Measurements from ENCODE around the gene ADAM12.
"Not testable (repeated sequence)": the region's sequence is repeated elsewhere in the genome, so short reads cannot be mapped to it uniquely, and the experiment has no call there.

The ADAM12 gene

DNA sequence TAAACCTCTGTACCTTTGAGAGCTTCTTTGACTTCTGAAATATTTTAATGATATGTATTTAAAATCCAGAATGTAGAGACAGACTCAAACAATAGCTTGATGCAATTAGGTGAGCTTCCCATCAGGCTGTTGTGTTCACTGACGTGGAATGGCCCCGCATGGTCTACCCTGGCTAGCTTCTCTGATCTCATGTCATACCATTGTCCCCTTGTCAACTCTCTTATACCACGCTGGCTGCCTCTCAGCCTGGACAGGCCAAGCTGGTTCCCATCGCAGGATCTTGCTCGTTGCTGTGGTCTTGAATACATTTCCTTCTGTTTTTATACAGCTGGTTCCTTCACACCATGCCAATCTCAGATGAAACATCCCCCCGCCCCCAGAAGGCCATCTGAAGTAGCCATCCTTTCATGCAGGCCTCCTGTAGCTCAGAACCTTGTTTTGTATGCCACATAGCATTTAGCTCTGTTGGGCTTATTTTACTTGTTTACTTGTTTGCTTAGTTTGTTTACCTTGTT lies 407.7 kb downstream of the ADAM12 start:
- no peak overlapping the region for H3K27ac ChIP-seq (ENCODE audit: low read depth, low read length)
- no peak overlapping the region for H3K4me3 ChIP-seq (ENCODE audit: low read length)
- H3K9me2 ChIP-seq (replicated peaks; ENCODE audit: control insufficient read depth, low read length) = no peaks in the 10 kb centered on the region
- H4K20me1 ChIP-seq (ENCODE audit: control insufficient read depth, insufficient read depth, low read depth, low read length) = no peaks in the 10 kb centered on the region
- no peaks in the 10 kb centered on the region for H3K9me3 ChIP-seq (ENCODE audit: control insufficient read depth, insufficient read depth, low read length)
- no peaks in the 10 kb centered on the region for H3K79me2 ChIP-seq (ENCODE audit: control insufficient read depth, low read length)
- H3K4me2 ChIP-seq (ENCODE audit: low read length) = no peak overlapping the region
- TF ChIP-seq, protein P1, sequence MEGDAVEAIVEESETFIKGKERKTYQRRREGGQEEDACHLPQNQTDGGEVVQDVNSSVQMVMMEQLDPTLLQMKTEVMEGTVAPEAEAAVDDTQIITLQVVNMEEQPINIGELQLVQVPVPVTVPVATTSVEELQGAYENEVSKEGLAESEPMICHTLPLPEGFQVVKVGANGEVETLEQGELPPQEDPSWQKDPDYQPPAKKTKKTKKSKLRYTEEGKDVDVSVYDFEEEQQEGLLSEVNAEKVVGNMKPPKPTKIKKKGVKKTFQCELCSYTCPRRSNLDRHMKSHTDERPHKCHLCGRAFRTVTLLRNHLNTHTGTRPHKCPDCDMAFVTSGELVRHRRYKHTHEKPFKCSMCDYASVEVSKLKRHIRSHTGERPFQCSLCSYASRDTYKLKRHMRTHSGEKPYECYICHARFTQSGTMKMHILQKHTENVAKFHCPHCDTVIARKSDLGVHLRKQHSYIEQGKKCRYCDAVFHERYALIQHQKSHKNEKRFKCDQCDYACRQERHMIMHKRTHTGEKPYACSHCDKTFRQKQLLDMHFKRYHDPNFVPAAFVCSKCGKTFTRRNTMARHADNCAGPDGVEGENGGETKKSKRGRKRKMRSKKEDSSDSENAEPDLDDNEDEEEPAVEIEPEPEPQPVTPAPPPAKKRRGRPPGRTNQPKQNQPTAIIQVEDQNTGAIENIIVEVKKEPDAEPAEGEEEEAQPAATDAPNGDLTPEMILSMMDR (IDR thresholded peaks at IDR 0.05; ENCODE audit: low read depth, low read length, poor library complexity, severe bottlenecking) = no peak
- no peak for TF ChIP-seq EZH2phosphoT487 (IDR thresholded peaks at IDR 0.05; ENCODE audit: borderline replicate concordance, low read length)
- H3K4me1 ChIP-seq (ENCODE audit: control insufficient read depth, low read length) = no peaks in the 10 kb centered on the region
- H3F3A ChIP-seq (ENCODE audit: control insufficient read depth, insufficient read depth) = no peaks in the 10 kb centered on the region
- no peaks in the 10 kb centered on the region for H3K36me3 ChIP-seq (ENCODE audit: control insufficient read depth, low read length)
- peaks cover 4% of the 10 kb centered on the region for H3K27me3 ChIP-seq (ENCODE audit: control insufficient read depth, low read length)

DNA sequence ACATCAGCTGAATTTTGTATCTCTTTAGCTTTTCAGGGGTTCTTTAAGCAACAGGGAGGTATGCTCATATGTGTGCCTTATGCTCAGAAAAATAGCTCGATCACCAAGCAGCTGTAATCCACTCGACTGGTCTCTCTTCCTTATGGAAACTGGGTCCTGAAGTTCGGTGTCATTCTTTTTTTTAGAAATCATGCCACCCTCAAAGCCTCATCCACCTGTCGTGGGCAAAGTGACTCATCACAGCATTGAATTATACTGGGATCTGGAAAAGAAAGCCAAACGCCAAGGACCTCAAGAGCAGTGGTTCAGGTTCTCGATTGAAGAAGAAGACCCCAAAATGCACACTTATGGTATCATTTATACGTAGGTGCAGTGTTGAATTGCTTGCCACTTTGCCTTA lies 408.3 kb downstream of the ADAM12 start:
- no peaks in the 10 kb centered on the region for H3K9me2 ChIP-seq (replicated peaks; ENCODE audit: control insufficient read depth, low read length)
- H3K79me2 ChIP-seq (ENCODE audit: control insufficient read depth, low read length) = no peaks in the 10 kb centered on the region
- H3K4me2 ChIP-seq (ENCODE audit: low read length) = no peak overlapping the region
- H3K4me1 ChIP-seq (ENCODE audit: control insufficient read depth, low read length) = no peaks in the 10 kb centered on the region
- no peaks in the 10 kb centered on the region for H3F3A ChIP-seq (ENCODE audit: control insufficient read depth, insufficient read depth)
- TF ChIP-seq, protein P1 (IDR thresholded peaks at IDR 0.05; ENCODE audit: low read depth, low read length, poor library complexity, severe bottlenecking) = no peak
- no peak for TF ChIP-seq EZH2phosphoT487 (IDR thresholded peaks at IDR 0.05; ENCODE audit: borderline replicate concordance, low read length)
- H3K36me3 ChIP-seq (ENCODE audit: control insufficient read depth, low read length) = no peaks in the 10 kb centered on the region
- H4K20me1 ChIP-seq (ENCODE audit: control insufficient read depth, insufficient read depth, low read depth, low read length) = no peaks in the 10 kb centered on the region
- no peak overlapping the region for H3K27ac ChIP-seq (ENCODE audit: low read depth, low read length)
- no peaks in the 10 kb centered on the region for H3K9me3 ChIP-seq (ENCODE audit: control insufficient read depth, insufficient read depth, low read length)
- peaks cover 3% of the 10 kb centered on the region for H3K27me3 ChIP-seq (ENCODE audit: control insufficient read depth, low read length)
- H3K4me3 ChIP-seq (ENCODE audit: low read length) = no peak overlapping the region

DNA sequence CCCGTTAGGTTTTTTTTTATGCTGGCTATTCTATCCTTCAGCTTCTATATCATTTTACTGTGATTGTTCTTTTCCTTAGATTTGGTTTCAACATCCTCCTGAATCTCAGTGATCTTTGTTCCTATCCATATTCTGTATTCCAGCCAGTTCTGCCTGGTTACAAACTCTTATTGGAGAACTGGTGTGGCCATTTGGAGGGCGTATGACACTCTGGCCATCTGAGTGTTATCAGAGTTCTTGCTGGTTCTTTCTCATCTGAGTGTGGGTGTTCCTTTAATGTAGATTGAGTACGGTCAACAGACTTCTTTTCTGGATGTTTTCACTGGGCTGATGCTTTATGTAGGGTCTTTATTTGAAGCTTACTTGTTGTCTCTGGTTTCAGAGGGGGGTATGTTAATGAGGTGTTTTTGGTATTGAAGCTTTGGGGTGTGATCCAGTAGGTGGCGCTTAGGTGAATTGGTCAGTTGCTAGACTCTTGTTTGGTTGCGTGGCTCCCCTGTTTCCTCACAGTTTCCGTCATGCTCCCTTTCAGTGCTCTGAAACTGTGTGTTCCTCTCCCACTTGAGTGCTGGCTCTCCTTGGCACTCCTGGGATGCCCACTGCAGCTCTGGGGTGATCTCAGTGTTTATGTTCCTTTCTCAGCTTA lies 411.2 kb downstream of the ADAM12 start:
- H3K79me2 ChIP-seq (ENCODE audit: control insufficient read depth, low read length) = no peaks in the 10 kb centered on the region
- no peak for TF ChIP-seq EZH2phosphoT487 (IDR thresholded peaks at IDR 0.05; ENCODE audit: borderline replicate concordance, low read length)
- TF ChIP-seq, protein P1 (IDR thresholded peaks at IDR 0.05; ENCODE audit: low read depth, low read length, poor library complexity, severe bottlenecking) = peak; percentile 50
- H3K27me3 ChIP-seq (ENCODE audit: control insufficient read depth, low read length) = no peaks in the 10 kb centered on the region
- H3K4me2 ChIP-seq (ENCODE audit: low read length) = no peak overlapping the region
- H3K36me3 ChIP-seq (ENCODE audit: control insufficient read depth, low read length) = no peaks in the 10 kb centered on the region
- no peaks in the 10 kb centered on the region for H4K20me1 ChIP-seq (ENCODE audit: control insufficient read depth, insufficient read depth, low read depth, low read length)
- H3K27ac ChIP-seq (ENCODE audit: low read depth, low read length) = no peak overlapping the region
- no peak overlapping the region for H3K4me3 ChIP-seq (ENCODE audit: low read length)
- H3K9me3 ChIP-seq (ENCODE audit: control insufficient read depth, insufficient read depth, low read length) = no peaks in the 10 kb centered on the region
- no peaks in the 10 kb centered on the region for H3K9me2 ChIP-seq (replicated peaks; ENCODE audit: control insufficient read depth, low read length)
- H3K4me1 ChIP-seq (ENCODE audit: control insufficient read depth, low read length) = no peaks in the 10 kb centered on the region
- H3F3A ChIP-seq (ENCODE audit: control insufficient read depth, insufficient read depth) = no peaks in the 10 kb centered on the region

DNA sequence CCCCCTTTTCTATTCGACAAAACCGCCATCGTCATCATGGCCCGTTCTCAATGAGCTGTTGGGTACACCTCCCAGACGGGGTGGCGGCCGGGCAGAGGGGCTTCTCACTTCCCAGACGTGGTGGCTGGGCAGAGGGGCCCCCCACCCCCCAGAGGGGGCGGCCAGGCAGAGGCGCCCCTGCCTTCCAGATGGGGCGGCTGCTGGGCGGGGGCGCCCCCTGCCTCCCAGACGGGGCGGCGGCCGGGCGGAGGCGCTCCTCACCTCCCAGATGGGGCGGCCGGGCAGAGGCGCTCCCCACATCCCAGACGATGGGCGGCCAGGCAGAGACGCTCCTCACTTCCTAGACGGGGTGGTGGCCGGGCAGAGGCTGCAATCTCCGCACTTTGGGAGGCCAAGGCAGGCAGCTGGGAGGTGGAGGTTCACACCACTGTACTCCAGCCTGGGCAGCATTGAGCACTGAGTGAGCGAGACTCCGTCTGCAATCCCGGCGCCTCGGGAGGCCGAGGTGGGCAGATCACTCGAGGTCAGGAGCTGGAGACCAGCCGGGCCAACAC lies 418.1 kb downstream of the ADAM12 start:
- H3K4me3 ChIP-seq (ENCODE audit: low read length); H3K4me1 ChIP-seq (ENCODE audit: control insufficient read depth, low read length); H3K9me2 ChIP-seq (replicated peaks; ENCODE audit: control insufficient read depth, low read length); H3F3A ChIP-seq (ENCODE audit: control insufficient read depth, insufficient read depth); H3K9me3 ChIP-seq (ENCODE audit: control insufficient read depth, insufficient read depth, low read length); H3K4me2 ChIP-seq (ENCODE audit: low read length); H4K20me1 ChIP-seq (ENCODE audit: control insufficient read depth, insufficient read depth, low read depth, low read length); H3K79me2 ChIP-seq (ENCODE audit: control insufficient read depth, low read length); H3K27me3 ChIP-seq (ENCODE audit: control insufficient read depth, low read length); H3K27ac ChIP-seq (ENCODE audit: low read depth, low read length); H3K36me3 ChIP-seq (ENCODE audit: control insufficient read depth, low read length): not testable (repeated sequence)

All from DOHH2 (cell line).